ENCODE data around the gene TPSG1.

- TF ChIP-seq CTCF (IDR thresholded peaks at IDR 0.05; ENCODE audit: insufficient read depth, low read length, poor library complexity, severe bottlenecking) (no peak), EZH2phosphoT487 (conservative IDR thresholded peaks at IDR 0.05; ENCODE audit: low read length) (no peak)
These were observed 18.3 kb downstream of the TPSG1 start for GRCh38 chr16:1206786-1207185.

All from SU-DHL-6 (cell line).